ENCODE measurements around the gene ZNF440.
A peak's percentile ranks its signal among the peaks of the same experiment; 100 is the strongest.
"Not testable (repeated sequence)": the region's sequence is repeated elsewhere in the genome, so short reads cannot be mapped to it uniquely, and the experiment has no call there.

Gene ZNF440

GRCh38 chr19:11814029-11814699 lies at the start of gene ZNF440:
Gene ZNF440 (plus strand): TSS chr19:11814273. CDS start chr19:11814448, 175 bp downstream.
- peak; percentile 41 for DNase-seq

- peak; percentile 33 for DNase-seq
Observed at GRCh38 chr19:11766597-11767591, 47.2 kb upstream of the ZNF440 start, which contains the start of gene ZNF441. Gene ZNF441 (plus strand): TSS chr19:11767000. CDS start chr19:11767194, 194 bp downstream.

- no peak for DNase-seq
Observed at GRCh38 chr19:11767633-11768133, 46.4 kb upstream of the ZNF440 start.

GRCh38 chr19:11769995-11770394 lies 44.1 kb upstream of the ZNF440 start:
- no peak for DNase-seq

- not testable (repeated sequence) for DNase-seq
Observed at GRCh38 chr19:11771520-11771919, 42.6 kb upstream of the ZNF440 start.

GRCh38 chr19:11776669-11777068 lies 37.4 kb upstream of the ZNF440 start:
- not testable (repeated sequence) for DNase-seq

GRCh38 chr19:11780431-11781020 lies 33.5 kb upstream of the ZNF440 start:
- DNase-seq, result no peak

GRCh38 chr19:11781295-11782057 lies 32.6 kb upstream of the ZNF440 start:
- DNase-seq, result no peak

- DNase-seq, result no peak
Observed at GRCh38 chr19:11783767-11784166, 30.3 kb upstream of the ZNF440 start.

- DNase-seq, result no peak
Observed at GRCh38 chr19:11784356-11784755, 29.7 kb upstream of the ZNF440 start.

GRCh38 chr19:11787536-11787935 lies 26.5 kb upstream of the ZNF440 start:
- no peak for DNase-seq

- DNase-seq, result no peak
Observed at GRCh38 chr19:11792942-11793341, 21.1 kb upstream of the ZNF440 start.

- no peak for DNase-seq
Observed at GRCh38 chr19:11797491-11797890, 16.6 kb upstream of the ZNF440 start.

- DNase-seq, result peak; percentile 49
Observed at GRCh38 chr19:11798391-11799330, 15.4 kb upstream of the ZNF440 start, which contains the start of gene ZNF491. Gene ZNF491 (plus strand): TSS chr19:11798523. CDS start chr19:11805954, 7,431 bp downstream.

- DNase-seq, result no peak
Observed at GRCh38 chr19:11806354-11807098, 7.5 kb upstream of the ZNF440 start.

- DNase-seq, result no peak
Observed at GRCh38 chr19:11807099-11807380, 7.0 kb upstream of the ZNF440 start.

GRCh38 chr19:11813703-11814028 lies 407 bp upstream of the ZNF440 start:
- DNase-seq, result no peak

- DNase-seq, result no peak
Observed at GRCh38 chr19:11814700-11815035, 595 bp downstream of the ZNF440 start.

GRCh38 chr19:11821474-11822109 lies 7.5 kb downstream of the ZNF440 start:
- DNase-seq, result no peak

Measured in NCI-H187 treated with DMSO at 0.1 percent for 48 hours (cell line).